ENCODE results near the gene UBQLN3.

GRCh38 chr11:5509803-5510202, at the start of gene UBQLN3:
- TF ChIP-seq CTCF (conservative IDR thresholded peaks at IDR 0.05; ENCODE audit: low read depth in 2 of 2) (no peak), EZH2 (IDR thresholded peaks at IDR 0.05; ENCODE audit: low read depth, unreplicated experiment) (no peak), STAT1 (IDR thresholded peaks at IDR 0.05; ENCODE audit: unreplicated experiment) (no peak), CREB1 (CRISPR knock-in tag; IDR thresholded peaks at IDR 0.05; ENCODE audit: low read depth) (no peak), NANOG (IDR thresholded peaks at IDR 0.05; ENCODE audit: borderline replicate concordance) (no peak), EZH2phosphoT487 (IDR thresholded peaks at IDR 0.05; ENCODE audit: unreplicated experiment) (no peak), JUNB (IDR thresholded peaks at IDR 0.05; ENCODE audit: unreplicated experiment) (no peak)
- TF ChIP-seq, protein P1, sequence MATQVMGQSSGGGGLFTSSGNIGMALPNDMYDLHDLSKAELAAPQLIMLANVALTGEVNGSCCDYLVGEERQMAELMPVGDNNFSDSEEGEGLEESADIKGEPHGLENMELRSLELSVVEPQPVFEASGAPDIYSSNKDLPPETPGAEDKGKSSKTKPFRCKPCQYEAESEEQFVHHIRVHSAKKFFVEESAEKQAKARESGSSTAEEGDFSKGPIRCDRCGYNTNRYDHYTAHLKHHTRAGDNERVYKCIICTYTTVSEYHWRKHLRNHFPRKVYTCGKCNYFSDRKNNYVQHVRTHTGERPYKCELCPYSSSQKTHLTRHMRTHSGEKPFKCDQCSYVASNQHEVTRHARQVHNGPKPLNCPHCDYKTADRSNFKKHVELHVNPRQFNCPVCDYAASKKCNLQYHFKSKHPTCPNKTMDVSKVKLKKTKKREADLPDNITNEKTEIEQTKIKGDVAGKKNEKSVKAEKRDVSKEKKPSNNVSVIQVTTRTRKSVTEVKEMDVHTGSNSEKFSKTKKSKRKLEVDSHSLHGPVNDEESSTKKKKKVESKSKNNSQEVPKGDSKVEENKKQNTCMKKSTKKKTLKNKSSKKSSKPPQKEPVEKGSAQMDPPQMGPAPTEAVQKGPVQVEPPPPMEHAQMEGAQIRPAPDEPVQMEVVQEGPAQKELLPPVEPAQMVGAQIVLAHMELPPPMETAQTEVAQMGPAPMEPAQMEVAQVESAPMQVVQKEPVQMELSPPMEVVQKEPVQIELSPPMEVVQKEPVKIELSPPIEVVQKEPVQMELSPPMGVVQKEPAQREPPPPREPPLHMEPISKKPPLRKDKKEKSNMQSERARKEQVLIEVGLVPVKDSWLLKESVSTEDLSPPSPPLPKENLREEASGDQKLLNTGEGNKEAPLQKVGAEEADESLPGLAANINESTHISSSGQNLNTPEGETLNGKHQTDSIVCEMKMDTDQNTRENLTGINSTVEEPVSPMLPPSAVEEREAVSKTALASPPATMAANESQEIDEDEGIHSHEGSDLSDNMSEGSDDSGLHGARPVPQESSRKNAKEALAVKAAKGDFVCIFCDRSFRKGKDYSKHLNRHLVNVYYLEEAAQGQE (IDR thresholded peaks at IDR 0.05; ENCODE audit: unreplicated experiment) = no peak
